Measurements from ENCODE around the gene KIF18A. TPM values are rescaled to one million over a fixed set of nuclear protein-coding genes. Genes with fewer than 3 reads are reported as not detected.

KIF18A gene
- total and polyA plus RNA-seq, 2 experiments from 2014 or later, result 3.2 to 6.3 TPM

DNA sequence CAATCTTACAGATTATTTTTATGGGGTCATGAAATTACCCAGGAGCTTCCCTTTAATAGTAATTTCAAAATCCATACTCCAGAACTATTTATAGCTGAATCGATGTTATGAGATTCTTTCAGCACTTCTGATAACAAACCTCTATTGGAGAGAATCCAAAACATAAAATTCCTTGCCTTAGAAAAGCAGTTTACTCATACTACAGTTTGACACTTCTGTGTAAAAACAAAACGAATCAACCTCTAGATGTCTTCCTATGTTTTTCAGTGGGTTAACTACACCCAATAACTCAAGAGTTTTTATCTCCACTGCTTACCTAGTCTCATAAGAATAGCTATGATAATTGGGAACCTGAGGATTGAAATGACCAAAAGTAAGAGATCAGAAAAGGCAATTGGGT, 35.6 kb downstream of the KIF18A start:
- TF ChIP-seq EZH2 (IDR thresholded peaks at IDR 0.05; ENCODE audit: borderline replicate concordance) (no peak), EZH2phosphoT487 (IDR thresholded peaks at IDR 0.05; ENCODE audit: low read depth, severe bottlenecking, unreplicated experiment) (no peak)
- TF ChIP-seq, protein P1, sequence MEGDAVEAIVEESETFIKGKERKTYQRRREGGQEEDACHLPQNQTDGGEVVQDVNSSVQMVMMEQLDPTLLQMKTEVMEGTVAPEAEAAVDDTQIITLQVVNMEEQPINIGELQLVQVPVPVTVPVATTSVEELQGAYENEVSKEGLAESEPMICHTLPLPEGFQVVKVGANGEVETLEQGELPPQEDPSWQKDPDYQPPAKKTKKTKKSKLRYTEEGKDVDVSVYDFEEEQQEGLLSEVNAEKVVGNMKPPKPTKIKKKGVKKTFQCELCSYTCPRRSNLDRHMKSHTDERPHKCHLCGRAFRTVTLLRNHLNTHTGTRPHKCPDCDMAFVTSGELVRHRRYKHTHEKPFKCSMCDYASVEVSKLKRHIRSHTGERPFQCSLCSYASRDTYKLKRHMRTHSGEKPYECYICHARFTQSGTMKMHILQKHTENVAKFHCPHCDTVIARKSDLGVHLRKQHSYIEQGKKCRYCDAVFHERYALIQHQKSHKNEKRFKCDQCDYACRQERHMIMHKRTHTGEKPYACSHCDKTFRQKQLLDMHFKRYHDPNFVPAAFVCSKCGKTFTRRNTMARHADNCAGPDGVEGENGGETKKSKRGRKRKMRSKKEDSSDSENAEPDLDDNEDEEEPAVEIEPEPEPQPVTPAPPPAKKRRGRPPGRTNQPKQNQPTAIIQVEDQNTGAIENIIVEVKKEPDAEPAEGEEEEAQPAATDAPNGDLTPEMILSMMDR (IDR thresholded peaks at IDR 0.05; ENCODE audit: poor library complexity), result no peak

DNA sequence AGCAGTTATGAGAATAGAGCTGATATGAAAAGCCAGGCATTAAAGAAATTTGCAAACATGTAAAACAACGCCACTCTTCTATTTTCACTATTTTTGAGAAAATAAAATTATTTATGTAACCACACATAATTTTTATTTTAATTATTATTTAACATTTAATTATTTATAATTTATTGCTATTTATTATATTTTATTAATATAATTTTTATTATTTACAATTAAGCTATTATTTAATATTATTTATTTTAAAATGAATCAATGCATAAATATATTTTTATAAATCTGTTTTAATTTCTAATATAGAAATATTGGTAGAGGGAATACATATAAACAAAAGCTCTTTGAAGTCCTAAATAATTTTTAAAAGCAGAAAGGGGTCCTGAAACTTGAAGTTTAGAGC, 36.7 kb downstream of the KIF18A start:
- no peaks in the 10 kb centered on the region for H4K20me1 ChIP-seq (ENCODE audit: insufficient read depth, poor library complexity, severe bottlenecking)
- no peaks in the 10 kb centered on the region for H3K36me3 ChIP-seq (replicated peaks; ENCODE audit: insufficient read depth, low read depth)
- H3K9me2 ChIP-seq (replicated peaks; ENCODE audit: insufficient read depth), result no peaks in the 10 kb centered on the region
- no peak overlapping the region for H3K27ac ChIP-seq
- no peaks in the 10 kb centered on the region for H3K79me2 ChIP-seq
- H3K4me1 ChIP-seq (ENCODE audit: insufficient read depth), result no peaks in the 10 kb centered on the region
- 97% methylated on average over 1 of the region's 1 CpG for WGBS (ENCODE audit: low lambda C conversion rate, missing lambda C conversion rate)
- H3K9me3 ChIP-seq (ENCODE audit: low read depth), result no peaks in the 10 kb centered on the region
- no peak overlapping the region for H3K4me2 ChIP-seq
- H3K4me3 ChIP-seq, result no peak overlapping the region
- no peaks in the 10 kb centered on the region for H3K27me3 ChIP-seq
- DNase-seq (ENCODE audit: low spot score), result no peak
- TF ChIP-seq EZH2 (IDR thresholded peaks at IDR 0.05; ENCODE audit: borderline replicate concordance), result no peak
- TF ChIP-seq EZH2phosphoT487 (IDR thresholded peaks at IDR 0.05; ENCODE audit: low read depth, severe bottlenecking, unreplicated experiment), result no peak
- TF ChIP-seq, protein P1 (IDR thresholded peaks at IDR 0.05; ENCODE audit: poor library complexity), result no peak
- no peak overlapping the region for H2AFZ ChIP-seq

More for the DNA sequence above, 35.6 kb downstream of the KIF18A start:
- Histone ChIP-seq H3K9me3 (ENCODE audit: low read depth) (no peaks in the 10 kb centered on the region), H3K27ac (no peak overlapping the region), H3K9me2 (replicated peaks; ENCODE audit: insufficient read depth) (no peaks in the 10 kb centered on the region), H3K4me2 (no peak overlapping the region), H3K4me1 (ENCODE audit: insufficient read depth) (no peaks in the 10 kb centered on the region), H3K36me3 (replicated peaks; ENCODE audit: insufficient read depth, low read depth) (no peaks in the 10 kb centered on the region), H4K20me1 (ENCODE audit: insufficient read depth, poor library complexity, severe bottlenecking) (no peaks in the 10 kb centered on the region), H3K27me3 (no peaks in the 10 kb centered on the region), H3K79me2 (no peaks in the 10 kb centered on the region), H3K4me3 (no peak overlapping the region), H2AFZ (no peak overlapping the region)
- WGBS (ENCODE audit: low lambda C conversion rate, missing lambda C conversion rate), result 77% methylated on average over 2 of the region's 2 CpGs
- no peak for DNase-seq (ENCODE audit: low spot score)

DNA sequence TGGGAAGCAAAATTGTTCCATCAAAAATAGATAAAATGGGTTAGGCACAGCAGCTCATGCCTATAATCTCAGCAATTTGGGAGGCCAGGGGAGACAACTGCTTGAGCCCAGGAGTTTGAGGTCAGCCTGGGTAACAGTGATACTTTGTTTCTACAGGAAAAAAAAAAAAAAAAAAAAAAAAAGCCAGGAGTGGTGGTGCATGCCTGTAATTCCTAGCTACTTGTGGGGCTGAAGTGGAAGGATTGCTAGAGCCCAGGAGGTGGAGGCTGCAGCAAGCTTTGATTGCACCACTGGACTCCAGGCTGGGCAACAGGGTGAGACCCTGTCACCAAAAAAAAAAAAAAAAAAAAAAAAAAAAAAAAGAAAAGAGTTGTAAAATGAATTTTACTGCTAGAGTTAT, 49.6 kb downstream of the KIF18A start:
- H3K9me2 ChIP-seq (replicated peaks; ENCODE audit: insufficient read depth), result no peaks in the 10 kb centered on the region
- H3K4me1 ChIP-seq (ENCODE audit: insufficient read depth), result no peaks in the 10 kb centered on the region
- H3K9me3 ChIP-seq (ENCODE audit: low read depth), result no peaks in the 10 kb centered on the region
- no peaks in the 10 kb centered on the region for H3K27me3 ChIP-seq
- DNase-seq (ENCODE audit: low spot score), result no peak
- H3K4me2 ChIP-seq, result no peak overlapping the region
- H3K4me3 ChIP-seq, result no peak overlapping the region
- H3K36me3 ChIP-seq (replicated peaks; ENCODE audit: insufficient read depth, low read depth), result no peaks in the 10 kb centered on the region
- H2AFZ ChIP-seq, result no peak overlapping the region
- TF ChIP-seq EZH2 (IDR thresholded peaks at IDR 0.05; ENCODE audit: borderline replicate concordance), result no peak
- no peak for TF ChIP-seq EZH2phosphoT487 (IDR thresholded peaks at IDR 0.05; ENCODE audit: low read depth, severe bottlenecking, unreplicated experiment)
- TF ChIP-seq, protein P1 (IDR thresholded peaks at IDR 0.05; ENCODE audit: poor library complexity), result no peak
- no peaks in the 10 kb centered on the region for H4K20me1 ChIP-seq (ENCODE audit: insufficient read depth, poor library complexity, severe bottlenecking)
- H3K79me2 ChIP-seq, result no peaks in the 10 kb centered on the region
- H3K27ac ChIP-seq, result no peak overlapping the region

DNA sequence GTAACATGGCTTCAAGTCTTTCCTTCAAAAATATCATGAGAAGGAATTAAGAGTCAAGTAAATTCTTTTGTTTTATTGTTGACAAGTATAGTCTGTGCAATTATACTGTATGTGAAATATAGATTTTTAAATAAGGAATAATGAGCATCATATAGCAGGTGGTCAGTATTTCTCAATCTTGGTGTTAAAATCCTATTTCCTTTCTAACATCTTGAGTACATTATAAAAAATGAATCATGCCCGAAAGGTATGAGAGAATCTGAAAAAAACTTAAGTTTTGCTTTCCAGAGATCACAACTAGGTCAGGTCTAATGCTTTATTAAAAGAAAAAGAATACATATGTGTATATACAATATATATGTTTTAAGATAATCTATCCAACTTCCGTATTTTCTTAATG, 53.1 kb downstream of the KIF18A start:
- Histone ChIP-seq H3K36me3 (replicated peaks; ENCODE audit: insufficient read depth, low read depth) (no peaks in the 10 kb centered on the region), H3K4me3 (no peak overlapping the region), H4K20me1 (ENCODE audit: insufficient read depth, poor library complexity, severe bottlenecking) (no peaks in the 10 kb centered on the region), H3K9me3 (ENCODE audit: low read depth) (no peaks in the 10 kb centered on the region), H2AFZ (no peak overlapping the region), H3K79me2 (no peaks in the 10 kb centered on the region), H3K4me1 (ENCODE audit: insufficient read depth) (no peaks in the 10 kb centered on the region), H3K9me2 (replicated peaks; ENCODE audit: insufficient read depth) (no peaks in the 10 kb centered on the region), H3K27me3 (no peaks in the 10 kb centered on the region), H3K27ac (no peak overlapping the region), H3K4me2 (no peak overlapping the region)
- TF ChIP-seq EZH2 (IDR thresholded peaks at IDR 0.05; ENCODE audit: borderline replicate concordance) (no peak), EZH2phosphoT487 (IDR thresholded peaks at IDR 0.05; ENCODE audit: low read depth, severe bottlenecking, unreplicated experiment) (no peak)
- TF ChIP-seq, protein P1 (IDR thresholded peaks at IDR 0.05; ENCODE audit: poor library complexity), result no peak
- whole genome bisulfite sequencing (ENCODE audit: low lambda C conversion rate, missing lambda C conversion rate), result 97% methylated on average over 2 of the region's 2 CpGs
- no peak for DNase-seq (ENCODE audit: low spot score)
